UCSD-AML1 (cell line): ENCODE results near the gene ICA1L.
"Not testable (repeated sequence)": the region's sequence is repeated elsewhere in the genome, so short reads cannot be mapped to it uniquely, and the experiment has no call there.

ENCODE experiments used
- DNase-seq: peaks from one replicate; lab custom pipeline; 2025; ENCODE audit not compliant: unreplicated experiment; lab: John Stamatoyannopoulos, UW

The ICA1L gene

GRCh38 chr2:202871300-202872141, at the start of gene ICA1L:
TSS of gene ICA1L (minus strand) at chr2:202871766. CDS start at chr2:202829009, 42,757 bp downstream.
- DNase-seq, result peak; percentile 75

- no peak for DNase-seq
These were observed 47.3 kb upstream of the ICA1L start for GRCh38 chr2:202918860-202919259.

GRCh38 chr2:202912342-202913201, 41.0 kb upstream of the ICA1L start:
- DNase-seq, result not testable (repeated sequence)

DNA sequence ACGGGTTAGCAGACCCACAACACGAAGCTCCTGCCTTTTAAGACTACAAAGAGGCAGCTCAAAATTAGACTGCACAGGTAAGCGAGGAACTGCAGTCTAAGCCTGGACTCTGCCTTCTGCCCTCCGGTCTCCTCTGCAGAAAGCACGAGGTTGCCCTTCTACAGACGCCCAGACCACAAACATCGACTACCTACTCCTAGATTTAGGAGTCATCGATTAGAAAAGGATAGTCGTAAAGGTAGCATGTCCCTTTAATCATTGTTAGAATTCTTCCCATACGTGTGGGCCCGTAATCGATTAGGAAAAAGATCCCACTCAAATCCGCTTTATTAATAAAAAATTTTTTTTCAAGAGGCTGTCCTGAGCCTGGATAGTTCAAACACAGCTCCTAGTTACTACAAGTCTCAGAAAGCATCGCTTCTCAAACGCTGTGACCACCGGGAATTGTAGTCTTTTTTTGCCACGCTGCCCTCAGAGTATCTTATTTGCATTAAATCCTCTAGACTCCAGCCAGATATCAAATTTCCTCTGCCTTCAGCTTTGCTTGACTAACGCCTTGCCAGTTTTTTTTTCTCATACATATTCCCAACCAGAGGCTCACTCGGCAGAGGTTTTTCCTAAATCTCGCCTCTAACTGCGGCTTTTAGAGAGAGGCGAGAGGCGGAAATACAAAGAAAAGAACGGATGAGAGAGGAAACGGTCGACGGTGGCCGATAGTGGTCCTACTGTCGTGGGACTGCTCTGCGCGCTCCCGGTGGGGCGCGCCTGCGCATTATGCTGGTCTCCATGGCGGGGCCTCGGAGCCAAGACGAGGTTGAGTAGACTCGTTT, 40.2 kb upstream of the ICA1L start, which contains the start of the genes CARF and WDR12:
Gene CARF (plus strand): TSS at position 764 of the 830 bp plus-strand sequence. CDS start 29,628 bp downstream, outside the sequence.
Gene WDR12 (minus strand): TSS at position 162 of the 830 bp plus-strand sequence. CDS start 197 bp downstream, outside the sequence.
- peak; percentile 89 for DNase-seq

GRCh38 chr2:202911203-202911511, 39.6 kb upstream of the ICA1L start:
- no peak for DNase-seq

DNA sequence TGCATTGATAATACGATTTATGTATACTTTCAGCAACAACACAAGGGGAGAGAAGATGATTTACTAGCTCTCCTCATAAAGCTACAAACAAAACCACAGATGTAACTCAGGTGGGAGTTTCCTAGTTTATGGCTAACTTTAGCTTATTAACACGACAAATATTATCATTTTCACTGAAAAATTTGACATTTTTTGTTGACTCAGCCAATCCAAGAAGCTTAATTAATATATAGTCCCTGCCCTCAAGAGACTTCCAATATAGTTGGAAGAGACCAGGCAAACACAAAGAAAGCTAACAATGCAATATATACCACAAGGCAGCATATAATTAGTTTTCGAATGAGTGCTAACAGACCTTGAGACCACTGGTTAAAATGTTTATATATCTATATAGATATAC, 39.1 kb upstream of the ICA1L start:
- DNase-seq, result no peak

- not testable (repeated sequence) for DNase-seq
These were observed 38.7 kb upstream of the ICA1L start for GRCh38 chr2:202910250-202910649.

- no peak for DNase-seq
These were observed 38.0 kb upstream of the ICA1L start for GRCh38 chr2:202909394-202910192.

GRCh38 chr2:202908186-202908585, 36.6 kb upstream of the ICA1L start:
- no peak for DNase-seq

GRCh38 chr2:202905507-202905906, 33.9 kb upstream of the ICA1L start:
- not testable (repeated sequence) for DNase-seq

DNA sequence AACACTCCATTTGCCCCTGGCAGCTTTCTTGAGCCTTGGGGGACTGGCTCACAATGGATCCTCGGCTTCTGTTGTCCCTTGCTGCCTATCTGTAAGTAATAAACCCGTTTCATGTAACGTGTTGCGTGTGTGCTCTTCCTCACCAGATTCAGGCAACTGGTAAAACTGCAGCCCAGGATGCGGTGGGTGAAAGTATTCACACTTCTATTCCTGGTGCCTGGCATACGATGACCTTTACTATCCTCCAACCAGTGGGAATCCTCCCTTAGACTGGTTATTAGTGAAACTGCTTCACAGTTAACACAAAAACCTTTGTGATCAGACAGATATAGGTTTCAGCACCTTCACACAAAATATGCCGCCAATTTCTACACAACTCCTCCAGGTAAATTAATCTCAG, 13.6 kb upstream of the ICA1L start:
- no peak for DNase-seq

- DNase-seq, result no peak
These were observed 12.6 kb upstream of the ICA1L start for GRCh38 chr2:202883987-202884675.

- DNase-seq, result no peak
These were observed 10.0 kb upstream of the ICA1L start for GRCh38 chr2:202881570-202881969.

- no peak for DNase-seq
These were observed 6.1 kb upstream of the ICA1L start for GRCh38 chr2:202877699-202878098.

DNA sequence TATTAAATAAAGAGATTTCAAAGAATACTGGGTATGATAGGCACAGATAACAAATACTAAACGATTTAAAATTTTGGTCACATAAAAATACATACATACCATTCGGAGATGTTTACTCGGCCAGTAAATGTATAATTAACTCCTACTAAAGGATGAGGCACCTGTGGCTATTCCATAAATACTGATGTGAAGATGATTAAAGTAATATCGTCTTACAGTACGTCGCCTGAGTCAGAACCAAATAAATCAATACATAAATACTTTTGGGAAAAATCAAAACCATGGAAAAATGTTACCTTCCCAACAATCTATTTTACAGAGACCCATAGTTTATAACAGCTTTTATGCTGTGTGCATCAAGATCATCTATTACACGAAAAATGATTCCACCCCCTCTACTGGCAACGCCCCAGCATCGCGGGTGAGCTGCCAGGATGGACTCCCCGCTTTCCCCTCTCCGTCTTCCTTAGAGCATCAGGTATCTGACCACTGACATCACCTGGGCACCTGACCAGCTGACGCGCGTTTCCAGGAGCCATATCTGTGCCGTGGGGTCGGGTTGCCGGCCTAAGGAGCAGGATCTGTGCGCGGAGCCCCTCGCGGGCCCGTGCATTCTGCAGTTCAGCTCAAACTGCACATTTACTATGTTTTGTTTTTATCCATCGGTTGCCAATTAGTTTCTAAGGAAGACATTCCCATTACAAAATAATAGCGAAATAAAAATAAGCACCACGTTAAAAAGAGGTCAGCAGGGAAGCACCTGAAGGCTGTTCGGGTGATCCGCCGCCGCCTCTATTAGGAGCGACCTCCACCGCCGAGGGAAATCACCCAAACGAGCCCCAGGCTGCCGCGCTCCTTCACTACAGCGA, 901 bp downstream of the ICA1L start:
- DNase-seq, result peak; percentile 63

GRCh38 chr2:202861987-202862386, 9.6 kb downstream of the ICA1L start:
- no peak for DNase-seq

DNA sequence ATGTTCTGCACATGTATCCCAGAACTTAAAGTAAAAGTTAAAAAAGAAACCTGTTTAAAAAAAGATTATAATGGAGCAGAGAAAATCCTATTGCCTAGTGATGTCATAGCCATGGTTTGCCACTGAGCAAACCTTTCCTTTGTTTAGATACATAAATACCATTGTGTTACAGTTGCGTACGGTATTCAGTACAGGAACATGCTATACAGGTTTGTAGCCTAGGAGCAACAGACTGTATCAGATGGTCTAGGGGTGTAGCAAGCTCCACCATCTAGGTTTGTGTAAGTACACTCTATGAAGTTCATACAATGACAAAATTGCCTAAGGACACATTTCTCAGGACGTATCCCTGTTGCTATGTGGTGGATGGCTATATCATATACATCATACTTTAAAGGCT, 13.0 kb downstream of the ICA1L start:
- no peak for DNase-seq

GRCh38 chr2:202849343-202849742, 22.2 kb downstream of the ICA1L start:
- not testable (repeated sequence) for DNase-seq

GRCh38 chr2:202848813-202849212, 22.8 kb downstream of the ICA1L start:
- DNase-seq, result peak; percentile 23
